ENCODE results near the gene TMEM256.
"Not testable (repeated sequence)": the region's sequence is repeated elsewhere in the genome, so short reads cannot be mapped to it uniquely, and the experiment has no call there.

TMEM256 gene

DNA sequence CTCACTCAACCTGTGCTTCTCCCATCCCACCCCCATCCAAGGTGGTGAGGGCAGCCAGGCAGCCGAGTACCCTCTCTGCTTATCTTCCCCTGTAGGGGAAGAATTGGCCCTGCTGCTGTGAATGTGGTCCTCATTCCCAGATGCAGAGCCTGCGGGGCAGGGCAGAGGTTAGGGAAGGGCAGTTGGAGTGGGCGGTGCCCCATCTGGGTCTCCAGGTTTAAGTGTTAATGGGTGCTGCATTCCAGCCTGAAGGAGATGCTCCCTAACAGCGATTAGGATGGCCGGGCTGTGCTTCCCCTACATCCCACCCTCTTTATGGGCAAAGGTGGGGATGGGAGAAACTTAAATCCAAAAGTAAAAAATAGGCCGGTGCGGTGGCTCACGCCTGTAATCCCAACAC, 36.8 kb downstream of the TMEM256 start:
- TF ChIP-seq, protein P1, sequence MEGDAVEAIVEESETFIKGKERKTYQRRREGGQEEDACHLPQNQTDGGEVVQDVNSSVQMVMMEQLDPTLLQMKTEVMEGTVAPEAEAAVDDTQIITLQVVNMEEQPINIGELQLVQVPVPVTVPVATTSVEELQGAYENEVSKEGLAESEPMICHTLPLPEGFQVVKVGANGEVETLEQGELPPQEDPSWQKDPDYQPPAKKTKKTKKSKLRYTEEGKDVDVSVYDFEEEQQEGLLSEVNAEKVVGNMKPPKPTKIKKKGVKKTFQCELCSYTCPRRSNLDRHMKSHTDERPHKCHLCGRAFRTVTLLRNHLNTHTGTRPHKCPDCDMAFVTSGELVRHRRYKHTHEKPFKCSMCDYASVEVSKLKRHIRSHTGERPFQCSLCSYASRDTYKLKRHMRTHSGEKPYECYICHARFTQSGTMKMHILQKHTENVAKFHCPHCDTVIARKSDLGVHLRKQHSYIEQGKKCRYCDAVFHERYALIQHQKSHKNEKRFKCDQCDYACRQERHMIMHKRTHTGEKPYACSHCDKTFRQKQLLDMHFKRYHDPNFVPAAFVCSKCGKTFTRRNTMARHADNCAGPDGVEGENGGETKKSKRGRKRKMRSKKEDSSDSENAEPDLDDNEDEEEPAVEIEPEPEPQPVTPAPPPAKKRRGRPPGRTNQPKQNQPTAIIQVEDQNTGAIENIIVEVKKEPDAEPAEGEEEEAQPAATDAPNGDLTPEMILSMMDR (IDR thresholded peaks at IDR 0.05; ENCODE audit: low read depth, low read length), result no peak
- no peak for DNase-seq (ENCODE audit: low read depth, low spot score)
- no peak overlapping the region for H3K4me3 ChIP-seq (ENCODE audit: low read depth, low read length)
- in situ Hi-C loops (cut with HindIII; ENCODE audit: low sequenced_read_pairs), result no loop called here

DNA sequence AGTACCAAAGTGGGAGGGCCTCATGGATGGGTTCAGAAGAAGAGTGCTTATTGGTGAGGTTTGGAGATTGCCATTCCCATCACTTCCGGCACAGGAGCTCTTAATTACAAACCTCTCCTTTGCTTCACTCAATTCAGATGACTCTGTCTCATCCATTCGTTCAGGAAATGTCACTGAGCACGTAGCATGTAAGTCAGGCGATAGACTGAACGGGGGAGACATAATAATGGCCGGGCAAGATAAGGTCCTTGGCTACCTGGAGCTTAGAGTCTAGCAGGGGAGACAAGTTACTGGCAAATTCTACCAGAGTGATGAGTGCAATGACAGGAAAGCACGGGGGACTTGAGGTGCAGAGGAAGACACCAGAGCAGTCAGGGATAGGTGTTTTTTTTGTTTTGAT, 37.9 kb downstream of the TMEM256 start:
- DNase-seq (ENCODE audit: low read depth, low spot score); in situ Hi-C loops (cut with HindIII; ENCODE audit: low sequenced_read_pairs); H3K4me3 ChIP-seq (ENCODE audit: low read depth, low read length): not testable (repeated sequence)

DNA sequence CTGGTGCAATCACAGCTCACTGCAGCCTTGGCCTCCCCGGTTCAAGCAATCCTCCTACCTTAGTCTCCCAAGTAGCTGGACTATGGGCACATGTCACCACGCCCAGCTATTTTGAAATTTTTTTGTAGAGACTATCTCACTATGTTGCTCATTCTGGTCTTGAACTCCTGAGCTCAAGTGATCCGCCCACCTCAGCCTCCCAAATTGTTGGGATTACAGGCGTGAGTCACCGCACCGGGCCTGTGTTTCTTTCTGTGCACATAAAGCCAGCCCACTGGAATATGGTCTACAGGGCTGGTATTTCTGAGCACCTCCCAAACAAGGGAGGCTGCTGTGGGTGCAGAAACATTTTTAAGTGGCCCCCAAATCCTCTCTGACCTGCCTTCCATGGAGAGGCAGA, 40.6 kb downstream of the TMEM256 start:
- no peak overlapping the region for H3K4me3 ChIP-seq (ENCODE audit: low read depth, low read length)
- in situ Hi-C loops (cut with HindIII; ENCODE audit: low sequenced_read_pairs), result no loop called here
- no peak for DNase-seq (ENCODE audit: low read depth, low spot score)
- TF ChIP-seq, protein P1 (IDR thresholded peaks at IDR 0.05; ENCODE audit: low read depth, low read length), result no peak

DNA sequence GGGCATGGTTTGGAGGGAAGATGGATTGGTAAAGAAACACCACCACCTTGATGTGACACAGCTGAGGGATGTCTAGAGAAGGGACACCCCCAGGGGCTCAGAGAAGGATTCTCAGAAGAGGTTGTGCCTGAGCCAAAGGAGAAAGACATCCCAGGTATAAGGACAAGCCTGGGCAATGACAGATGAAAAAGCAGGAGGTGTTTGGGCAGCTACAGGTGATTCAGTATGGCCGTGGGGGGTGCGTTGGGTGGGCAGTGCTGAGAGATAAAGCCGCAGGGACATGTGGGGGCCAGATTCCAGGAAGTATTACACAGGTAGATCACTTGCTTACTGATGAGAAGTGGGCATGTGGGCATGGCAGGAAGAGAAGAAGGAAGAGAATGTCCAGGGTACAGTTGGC, 42.0 kb downstream of the TMEM256 start:
- H3K4me3 ChIP-seq (ENCODE audit: low read depth, low read length), result no peak overlapping the region
- TF ChIP-seq, protein P1 (IDR thresholded peaks at IDR 0.05; ENCODE audit: low read depth, low read length), result no peak
- in situ Hi-C loops (cut with HindIII; ENCODE audit: low sequenced_read_pairs), result no loop called here
- no peak for DNase-seq (ENCODE audit: low read depth, low spot score)

DNA sequence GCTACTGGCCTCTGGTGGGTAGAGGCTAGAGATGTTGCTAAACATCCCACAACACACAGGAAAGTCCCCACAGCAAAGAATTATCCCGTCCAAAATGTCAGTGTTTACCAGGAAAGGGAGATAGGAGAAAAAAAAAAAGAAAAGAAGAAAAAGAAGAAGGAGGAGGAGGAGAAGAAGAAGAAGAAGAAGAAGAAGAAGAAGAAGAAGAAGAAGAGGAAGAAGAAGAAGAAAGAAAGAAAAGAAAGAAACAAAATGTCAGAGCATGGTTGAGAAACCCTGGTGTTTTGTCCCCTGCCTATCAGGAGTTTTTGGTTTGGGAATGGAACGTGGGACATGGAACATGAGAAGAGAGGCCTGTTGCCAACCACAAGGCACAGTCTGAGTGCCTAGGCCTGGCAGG, 46.5 kb downstream of the TMEM256 start:
- H3K4me3 ChIP-seq (ENCODE audit: low read depth, low read length), result no peak overlapping the region
- in situ Hi-C loops (cut with HindIII; ENCODE audit: low sequenced_read_pairs), result no loop called here
- no peak for DNase-seq (ENCODE audit: low read depth, low spot score)
- TF ChIP-seq, protein P1 (IDR thresholded peaks at IDR 0.05; ENCODE audit: low read depth, low read length), result no peak

DNA sequence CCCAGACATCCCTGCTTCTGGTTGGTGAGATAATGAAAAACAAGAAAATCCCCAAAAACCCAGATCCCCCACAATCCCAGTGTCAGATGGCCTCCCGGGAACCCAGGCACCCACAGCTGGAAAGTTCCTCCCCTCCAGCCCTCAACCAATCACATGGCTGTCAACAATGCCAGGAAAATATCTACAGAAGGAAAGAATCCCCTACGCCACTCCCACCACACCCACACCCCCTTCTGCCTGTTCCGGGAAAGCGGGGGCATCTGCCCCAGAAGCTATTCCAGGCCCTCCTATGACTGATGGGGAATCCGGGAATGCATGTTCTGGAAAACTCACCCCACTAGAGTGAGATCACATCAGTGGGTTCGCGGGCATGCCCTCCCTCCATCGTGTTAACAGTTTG, 47.1 kb downstream of the TMEM256 start:
- DNase-seq (ENCODE audit: low read depth, low spot score), result no peak
- no peak overlapping the region for H3K4me3 ChIP-seq (ENCODE audit: low read depth, low read length)
- in situ Hi-C loops (cut with HindIII; ENCODE audit: low sequenced_read_pairs), result no loop called here
- TF ChIP-seq, protein P1 (IDR thresholded peaks at IDR 0.05; ENCODE audit: low read depth, low read length), result no peak

DNA sequence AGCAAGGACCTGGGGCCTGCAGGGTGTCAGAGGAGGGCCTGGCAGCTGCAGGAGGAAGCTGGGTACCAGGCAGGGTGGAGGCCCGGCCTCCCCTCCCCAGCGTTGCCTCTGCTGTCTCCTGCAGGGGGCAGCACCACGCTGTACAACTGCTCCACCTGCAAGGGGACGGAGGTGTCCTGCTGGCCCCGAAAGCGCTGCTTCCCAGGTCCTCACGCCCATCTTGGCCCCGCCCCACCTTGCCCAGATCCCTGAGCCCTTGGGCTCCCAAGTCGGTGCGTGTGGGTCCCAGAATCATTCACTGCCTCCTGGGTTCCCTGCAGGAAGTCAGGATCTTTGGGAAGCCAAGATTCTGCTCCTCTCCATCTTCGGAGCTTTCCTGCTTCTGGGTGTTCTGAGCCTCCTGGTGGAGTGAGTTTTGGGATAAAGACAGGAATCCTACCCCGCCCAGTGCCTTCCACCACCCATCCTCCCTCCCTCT, 47.8 kb downstream of the TMEM256 start:
- TF ChIP-seq, protein P1 (IDR thresholded peaks at IDR 0.05; ENCODE audit: low read depth, low read length), result peak; percentile 89
- no peak overlapping the region for H3K4me3 ChIP-seq (ENCODE audit: low read depth, low read length)
- in situ Hi-C loops (cut with HindIII; ENCODE audit: low sequenced_read_pairs), result no loop called here

More for the DNA sequence above, 47.8 kb downstream of the TMEM256 start:
- peak; percentile 56 for DNase-seq (ENCODE audit: low read depth, low spot score)

All from astrocyte of the spinal cord (primary cell).